ENCODE results near the gene EPN1.

GRCh38 chr19:55687281-55688201 is 12.5 kb downstream of the EPN1 start:
- TF ChIP-seq, protein P1, sequence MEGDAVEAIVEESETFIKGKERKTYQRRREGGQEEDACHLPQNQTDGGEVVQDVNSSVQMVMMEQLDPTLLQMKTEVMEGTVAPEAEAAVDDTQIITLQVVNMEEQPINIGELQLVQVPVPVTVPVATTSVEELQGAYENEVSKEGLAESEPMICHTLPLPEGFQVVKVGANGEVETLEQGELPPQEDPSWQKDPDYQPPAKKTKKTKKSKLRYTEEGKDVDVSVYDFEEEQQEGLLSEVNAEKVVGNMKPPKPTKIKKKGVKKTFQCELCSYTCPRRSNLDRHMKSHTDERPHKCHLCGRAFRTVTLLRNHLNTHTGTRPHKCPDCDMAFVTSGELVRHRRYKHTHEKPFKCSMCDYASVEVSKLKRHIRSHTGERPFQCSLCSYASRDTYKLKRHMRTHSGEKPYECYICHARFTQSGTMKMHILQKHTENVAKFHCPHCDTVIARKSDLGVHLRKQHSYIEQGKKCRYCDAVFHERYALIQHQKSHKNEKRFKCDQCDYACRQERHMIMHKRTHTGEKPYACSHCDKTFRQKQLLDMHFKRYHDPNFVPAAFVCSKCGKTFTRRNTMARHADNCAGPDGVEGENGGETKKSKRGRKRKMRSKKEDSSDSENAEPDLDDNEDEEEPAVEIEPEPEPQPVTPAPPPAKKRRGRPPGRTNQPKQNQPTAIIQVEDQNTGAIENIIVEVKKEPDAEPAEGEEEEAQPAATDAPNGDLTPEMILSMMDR (IDR thresholded peaks at IDR 0.05), result no peak
- no peak for TF ChIP-seq POLR2A (IDR thresholded peaks at IDR 0.05)
